LNCaP clone FGC (cell line): ENCODE results near the gene FXYD4.

Experiments
- DNase-seq: peaks from one replicate; pipeline ENCODE4 v3.0.0-alpha.2; 2011; ENCODE audit warnings: low read depth
- H3K4me3 ChIP-seq: 2 replicates; pipeline ENCODE4 v1.5.1; 2011; ENCODE audit warnings: mild to moderate bottlenecking, low read depth, low read length, control low read depth
- TF ChIP-seq, protein P1 (sequence below): IDR thresholded peaks from 2 replicates; pipeline ENCODE4 v1.5.1; 2012; ENCODE audit warnings: mild to moderate bottlenecking; ENCODE audit not compliant: control insufficient read depth, insufficient read depth; ENCODE audit errors: extremely low read depth

The FXYD4 gene

DNA sequence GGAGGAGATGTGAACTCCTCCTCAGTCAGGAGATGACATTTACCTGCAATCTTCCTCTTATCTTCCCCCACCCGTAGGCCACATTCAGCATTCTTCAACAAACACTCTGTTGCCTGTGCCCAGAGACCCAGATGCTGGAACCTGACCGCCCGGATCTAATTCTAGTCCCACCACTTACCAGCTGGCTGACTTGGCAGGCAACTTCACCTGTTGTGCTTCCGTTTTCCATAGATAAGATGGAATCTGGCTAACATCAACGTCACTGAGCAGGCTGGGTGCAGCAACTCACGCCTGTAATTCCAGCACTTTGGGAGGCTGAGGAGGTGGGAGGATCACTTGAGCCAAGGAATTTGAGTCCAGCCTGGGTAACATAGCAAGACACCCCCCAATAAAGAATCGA lies 21.3 kb upstream of the FXYD4 start:
- TF ChIP-seq, protein P1, sequence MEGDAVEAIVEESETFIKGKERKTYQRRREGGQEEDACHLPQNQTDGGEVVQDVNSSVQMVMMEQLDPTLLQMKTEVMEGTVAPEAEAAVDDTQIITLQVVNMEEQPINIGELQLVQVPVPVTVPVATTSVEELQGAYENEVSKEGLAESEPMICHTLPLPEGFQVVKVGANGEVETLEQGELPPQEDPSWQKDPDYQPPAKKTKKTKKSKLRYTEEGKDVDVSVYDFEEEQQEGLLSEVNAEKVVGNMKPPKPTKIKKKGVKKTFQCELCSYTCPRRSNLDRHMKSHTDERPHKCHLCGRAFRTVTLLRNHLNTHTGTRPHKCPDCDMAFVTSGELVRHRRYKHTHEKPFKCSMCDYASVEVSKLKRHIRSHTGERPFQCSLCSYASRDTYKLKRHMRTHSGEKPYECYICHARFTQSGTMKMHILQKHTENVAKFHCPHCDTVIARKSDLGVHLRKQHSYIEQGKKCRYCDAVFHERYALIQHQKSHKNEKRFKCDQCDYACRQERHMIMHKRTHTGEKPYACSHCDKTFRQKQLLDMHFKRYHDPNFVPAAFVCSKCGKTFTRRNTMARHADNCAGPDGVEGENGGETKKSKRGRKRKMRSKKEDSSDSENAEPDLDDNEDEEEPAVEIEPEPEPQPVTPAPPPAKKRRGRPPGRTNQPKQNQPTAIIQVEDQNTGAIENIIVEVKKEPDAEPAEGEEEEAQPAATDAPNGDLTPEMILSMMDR, result no peak
- H3K4me3 ChIP-seq, result no peak overlapping the region; the same call in 1 of the 2 replicates
- DNase-seq, result peak; percentile 91

DNA sequence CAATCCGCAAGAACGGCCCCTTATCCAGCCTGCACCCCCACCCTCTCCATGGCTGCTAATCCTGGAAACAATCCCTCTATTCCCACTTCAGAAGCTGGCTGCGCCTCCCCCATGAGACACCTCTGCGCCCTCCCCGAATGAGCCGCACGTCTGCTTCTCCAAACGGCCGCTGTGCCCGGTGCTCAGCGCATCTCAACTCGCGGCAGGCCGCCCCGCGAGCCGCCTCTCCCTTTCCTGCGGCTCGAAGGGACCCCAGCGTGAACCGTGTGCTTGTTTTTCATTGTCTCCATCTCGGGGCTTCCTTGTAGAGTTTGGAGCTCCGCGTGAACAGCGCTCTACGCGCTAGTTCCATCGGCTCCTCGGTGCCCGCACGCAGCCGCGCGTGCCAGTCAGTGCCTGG lies 20.8 kb upstream of the FXYD4 start:
- no peak overlapping the region for H3K4me3 ChIP-seq
- DNase-seq, result no peak
- TF ChIP-seq, protein P1, result no peak

DNA sequence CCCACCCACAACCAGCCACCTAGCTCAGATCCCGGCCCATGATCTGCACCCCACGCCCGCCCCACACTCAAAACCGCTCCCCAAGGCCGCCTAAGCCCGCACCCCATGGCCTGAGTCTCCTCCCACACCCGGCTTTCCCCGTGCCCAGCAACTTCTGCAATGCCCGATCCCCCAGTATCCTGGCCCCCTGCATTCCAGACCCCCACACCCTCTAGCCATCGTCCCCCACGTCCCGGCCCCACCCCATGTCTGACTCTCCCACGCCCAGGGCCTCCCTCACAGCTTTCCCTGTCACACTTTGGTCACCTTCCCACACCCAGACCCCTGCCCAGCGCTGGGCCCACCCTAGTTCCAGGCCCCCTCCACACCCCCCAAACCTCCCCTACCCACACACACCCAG lies 20.1 kb upstream of the FXYD4 start:
- H3K4me3 ChIP-seq, result no peak overlapping the region
- DNase-seq, result no peak
- TF ChIP-seq, protein P1, result no peak

DNA sequence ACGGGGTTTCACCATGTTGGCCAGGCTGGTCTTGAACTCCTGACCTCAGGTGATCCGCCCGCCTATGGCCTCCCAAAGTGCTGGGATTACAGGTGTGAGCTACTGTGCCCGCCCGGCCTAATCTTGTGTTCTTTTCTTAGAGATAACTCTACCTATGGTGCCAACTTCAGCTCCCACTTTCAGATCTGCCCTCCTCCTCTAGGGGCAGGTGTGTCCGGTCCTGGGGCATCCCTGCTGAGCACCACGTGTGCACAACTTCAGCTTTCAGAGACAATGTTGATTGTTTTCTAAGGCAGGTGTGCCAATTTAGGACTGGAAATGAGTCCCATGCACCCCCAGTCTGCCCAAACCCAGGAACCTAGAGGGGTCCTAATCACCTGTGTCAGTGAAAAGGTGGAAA lies 18.5 kb upstream of the FXYD4 start:
- H3K4me3 ChIP-seq, result no peak overlapping the region
- TF ChIP-seq, protein P1, result no peak
- no peak for DNase-seq

DNA sequence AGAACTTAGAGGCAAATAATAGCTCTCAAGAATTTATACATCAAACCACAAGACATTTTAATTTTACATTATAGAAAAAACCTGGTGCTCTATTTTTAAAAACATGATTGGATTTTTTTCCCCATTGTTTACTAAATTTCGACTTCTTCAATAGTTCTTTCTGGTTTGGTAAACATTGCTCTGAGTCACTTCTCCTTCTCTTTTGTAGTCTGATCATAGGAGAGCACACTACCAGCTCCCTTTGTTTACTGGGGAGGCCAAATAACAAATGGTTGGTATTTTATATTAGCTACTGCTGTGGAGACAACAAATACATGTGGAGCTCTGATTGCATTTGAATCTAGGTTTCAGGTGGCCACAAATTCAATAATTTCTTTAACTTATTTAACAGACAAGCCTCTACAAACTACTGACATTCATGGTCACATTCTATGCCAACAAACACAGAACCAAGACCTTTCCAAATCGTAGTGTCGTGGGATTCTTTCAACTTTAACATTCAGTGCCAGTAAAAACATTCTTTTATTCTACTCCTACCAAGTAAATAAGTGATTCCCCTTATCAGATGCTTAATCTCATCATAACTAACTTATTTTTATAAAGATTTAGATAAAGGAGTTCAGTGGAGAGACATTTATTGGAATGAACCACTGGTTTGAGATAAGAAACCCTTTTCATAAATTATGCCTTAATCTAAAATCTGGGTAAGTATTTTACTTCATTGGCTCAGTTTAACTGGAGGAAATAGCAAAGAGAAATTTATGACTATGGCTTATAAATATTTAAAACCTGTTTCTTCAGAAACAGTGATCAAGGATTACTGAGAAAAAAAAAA lies 17.7 kb upstream of the FXYD4 start:
- TF ChIP-seq, protein P1, result no peak
- DNase-seq, result peak; percentile 6
- H3K4me3 ChIP-seq, result no peak overlapping the region

DNA sequence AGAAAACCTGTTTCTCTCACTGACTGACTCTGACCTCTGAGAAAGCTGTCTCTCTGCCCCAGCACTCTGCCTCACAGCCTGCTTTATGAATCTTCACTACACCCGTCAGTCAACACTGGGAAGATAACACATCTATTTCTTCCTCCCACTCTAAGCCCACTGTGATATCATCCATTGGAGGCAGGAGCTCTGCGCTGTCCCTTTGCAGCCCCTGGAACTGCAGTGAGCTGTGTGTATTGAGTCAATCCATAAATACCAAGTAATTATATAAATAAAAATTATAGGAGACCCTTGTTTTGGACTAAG lies 17.2 kb upstream of the FXYD4 start:
- DNase-seq, result peak; percentile 18
- no peak overlapping the region for H3K4me3 ChIP-seq
- TF ChIP-seq, protein P1, result no peak

DNA sequence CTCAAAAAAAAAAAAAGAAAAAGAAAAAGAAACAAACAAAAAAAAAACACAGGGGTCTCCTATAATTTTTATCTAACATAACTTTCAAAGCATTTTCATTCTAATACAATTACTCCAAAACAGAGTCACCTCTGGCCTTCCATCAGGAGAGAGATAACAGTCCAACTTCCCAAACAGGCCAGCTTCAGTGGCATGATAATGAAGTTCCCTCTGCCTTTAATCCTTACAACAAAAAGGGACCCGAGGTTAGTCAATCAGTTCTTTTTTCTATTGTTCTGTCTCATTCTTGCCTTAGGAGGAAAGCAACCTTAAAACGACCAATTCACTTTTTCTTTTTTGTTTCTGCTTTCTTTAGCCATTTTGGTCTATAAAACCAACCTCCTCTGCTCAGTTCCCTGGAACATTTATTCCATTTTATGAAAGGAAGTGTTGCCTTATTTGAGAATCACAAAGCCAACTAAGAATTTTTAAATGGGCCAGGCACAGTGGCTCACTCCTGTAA lies 16.5 kb upstream of the FXYD4 start:
- H3K4me3 ChIP-seq, result no peak overlapping the region
- no peak for DNase-seq
- TF ChIP-seq, protein P1, result no peak
